ENCODE results near the gene WSCD2.

- TF ChIP-seq CTCF (IDR thresholded peaks at IDR 0.05; ENCODE audit: low read length) (no peak), EZH2 (optimal IDR thresholded peaks at IDR 0.05; ENCODE audit: low read depth, low read length) (no peak), EZH2phosphoT487 (IDR thresholded peaks at IDR 0.05; ENCODE audit: low read length) (no peak)
Measured at GRCh38 chr12:108116254-108116653, 12.8 kb upstream of the WSCD2 start.
